Measurements from ENCODE around the gene DHCR24.

DHCR24 gene

GRCh38 chr1:54906586-54906985, 19.6 kb upstream of the DHCR24 start:
- Mint-ChIP-seq H3K9me3 (no peaks in the 10 kb centered on the region), H3K4me1 (ENCODE audit: low read depth) (no peaks in the 10 kb centered on the region)

GRCh38 chr1:54904476-54905048, 17.6 kb upstream of the DHCR24 start:
- H3K27me3 Mint-ChIP-seq (ENCODE audit: low read depth) = peaks cover 10% of the 10 kb centered on the region
- no peak overlapping the region for H3K4me3 Mint-ChIP-seq
- no peaks in the 10 kb centered on the region for H3K9me3 Mint-ChIP-seq
- H3K4me1 Mint-ChIP-seq (ENCODE audit: low read depth) = no peaks in the 10 kb centered on the region
- H3K27ac Mint-ChIP-seq = no peak overlapping the region
- no peaks in the 10 kb centered on the region for H3K36me3 Mint-ChIP-seq (ENCODE audit: low read depth)
- no peak for DNase-seq (ENCODE audit: low spot score)

More at GRCh38 chr1:54906586-54906985, 19.6 kb upstream of the DHCR24 start:
- Mint-ChIP-seq H3K36me3 (ENCODE audit: low read depth) (no peaks in the 10 kb centered on the region), H3K4me3 (no peak overlapping the region), H3K27ac (no peak overlapping the region), H3K27me3 (ENCODE audit: low read depth) (peaks cover 7% of the 10 kb centered on the region)
- DNase-seq (ENCODE audit: low spot score) = no peak

GRCh38 chr1:54894271-54894670, 7.3 kb upstream of the DHCR24 start:
- no peak for DNase-seq (ENCODE audit: low spot score)
- Mint-ChIP-seq H3K9me3 (no peaks in the 10 kb centered on the region), H3K27ac (no peak overlapping the region)

GRCh38 chr1:54892586-54892985, 5.6 kb upstream of the DHCR24 start:
- H3K27me3 Mint-ChIP-seq (ENCODE audit: low read depth) = peaks cover 13% of the 10 kb centered on the region
- peaks cover 5% of the 10 kb centered on the region for H3K4me1 Mint-ChIP-seq (ENCODE audit: low read depth)
- no peaks in the 10 kb centered on the region for H3K36me3 Mint-ChIP-seq (ENCODE audit: low read depth)
- H3K9me3 Mint-ChIP-seq = no peaks in the 10 kb centered on the region
- no peak for DNase-seq (ENCODE audit: low spot score)
- no peak overlapping the region for H3K27ac Mint-ChIP-seq
- H3K4me3 Mint-ChIP-seq = no peak overlapping the region

More at GRCh38 chr1:54894271-54894670, 7.3 kb upstream of the DHCR24 start:
- no peaks in the 10 kb centered on the region for H3K36me3 Mint-ChIP-seq (ENCODE audit: low read depth)
- H3K4me3 Mint-ChIP-seq = no peak overlapping the region
- H3K4me1 Mint-ChIP-seq (ENCODE audit: low read depth) = no peaks in the 10 kb centered on the region
- H3K27me3 Mint-ChIP-seq (ENCODE audit: low read depth) = peaks cover 13% of the 10 kb centered on the region

- DNase-seq (ENCODE audit: low spot score) = no peak
- Mint-ChIP-seq H3K4me1 (ENCODE audit: low read depth) (peaks cover 26% of the 10 kb centered on the region), H3K4me3 (no peak overlapping the region), H3K36me3 (ENCODE audit: low read depth) (peaks cover 8% of the 10 kb centered on the region), H3K27ac (no peak overlapping the region), H3K27me3 (ENCODE audit: low read depth) (peaks cover 13% of the 10 kb centered on the region), H3K9me3 (no peaks in the 10 kb centered on the region)
These were observed 2.2 kb upstream of the DHCR24 start for GRCh38 chr1:54889132-54889725.

- peaks cover 16% of the 10 kb centered on the region for H3K36me3 Mint-ChIP-seq (ENCODE audit: low read depth)
- no peaks in the 10 kb centered on the region for H3K9me3 Mint-ChIP-seq
- peak overlapping the region; percentile 32 for H3K27ac Mint-ChIP-seq
- peak overlapping the region; percentile 97 for H3K4me3 Mint-ChIP-seq
- no peak for DNase-seq (ENCODE audit: low spot score)
- H3K4me1 Mint-ChIP-seq (ENCODE audit: low read depth) = peaks cover 36% of the 10 kb centered on the region
- H3K27me3 Mint-ChIP-seq (ENCODE audit: low read depth) = peaks cover 13% of the 10 kb centered on the region
These were observed 1.2 kb upstream of the DHCR24 start for GRCh38 chr1:54888080-54888733.

DNA sequence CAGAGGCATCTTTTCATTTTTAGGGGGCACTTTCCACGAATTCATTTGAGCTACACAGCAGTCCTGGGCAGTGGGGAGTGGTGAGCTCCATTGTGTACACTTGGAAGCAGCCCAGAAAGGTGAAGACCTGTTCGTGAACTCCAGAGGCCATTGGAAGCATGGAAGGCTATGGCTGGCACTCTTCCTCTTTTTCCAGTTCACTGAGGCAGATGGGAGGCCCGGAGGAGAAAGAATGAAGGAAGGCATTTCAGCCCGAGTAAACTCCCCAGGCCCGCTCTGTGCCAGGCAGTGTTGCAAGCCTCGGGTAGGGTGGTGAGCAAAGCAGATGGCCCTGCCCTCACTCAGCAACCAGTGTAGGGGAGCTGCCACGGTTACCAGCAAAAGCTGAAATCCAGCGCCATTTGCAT, 673 bp upstream of the DHCR24 start:
- Mint-ChIP-seq H3K9me3 (no peaks in the 10 kb centered on the region), H3K36me3 (ENCODE audit: low read depth) (peaks cover 20% of the 10 kb centered on the region), H3K27me3 (ENCODE audit: low read depth) (peaks cover 13% of the 10 kb centered on the region), H3K4me1 (ENCODE audit: low read depth) (peaks cover 37% of the 10 kb centered on the region), H3K27ac (peak overlapping the region; percentile 23), H3K4me3 (peak overlapping the region; percentile 97)
- DNase-seq (ENCODE audit: low spot score) = no peak

- H3K36me3 Mint-ChIP-seq (ENCODE audit: low read depth) = peaks cover 36% of the 10 kb centered on the region
- H3K9me3 Mint-ChIP-seq = no peaks in the 10 kb centered on the region
- H3K4me1 Mint-ChIP-seq (ENCODE audit: low read depth) = peaks cover 49% of the 10 kb centered on the region
- DNase-seq (ENCODE audit: low spot score) = no peak
- H3K27me3 Mint-ChIP-seq (ENCODE audit: low read depth) = peaks cover 7% of the 10 kb centered on the region
- peak overlapping the region; percentile 97 for H3K4me3 Mint-ChIP-seq
- H3K27ac Mint-ChIP-seq = peak overlapping the region; percentile 87
These were observed 930 bp downstream of the DHCR24 start for GRCh38 chr1:54885807-54886723.

DNA sequence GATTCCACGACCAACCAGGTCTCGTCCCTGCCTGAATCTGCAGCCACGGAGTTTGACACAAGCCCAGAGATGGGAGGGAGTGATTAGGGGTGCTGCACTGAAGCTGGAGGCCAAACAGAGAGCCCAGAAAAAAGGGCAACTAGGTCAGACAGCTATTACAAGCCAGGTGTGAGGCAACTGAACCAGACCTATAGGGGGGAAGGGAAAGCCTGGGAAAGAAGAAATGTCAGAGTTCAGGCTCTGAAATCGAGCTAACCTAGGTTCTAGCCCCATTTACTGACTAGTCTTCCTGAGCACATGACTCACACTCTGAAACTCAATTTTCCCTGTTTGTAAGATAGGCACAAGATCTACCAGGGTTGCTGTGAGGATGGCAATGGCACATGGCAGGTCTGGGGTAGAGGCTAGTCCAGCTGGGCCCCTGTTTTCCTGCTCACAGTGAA, 1.7 kb downstream of the DHCR24 start:
- peak overlapping the region; percentile 72 for H3K27ac Mint-ChIP-seq
- H3K27me3 Mint-ChIP-seq (ENCODE audit: low read depth) = peaks cover 7% of the 10 kb centered on the region
- H3K9me3 Mint-ChIP-seq = no peaks in the 10 kb centered on the region
- no peak for DNase-seq (ENCODE audit: low spot score)
- H3K4me1 Mint-ChIP-seq (ENCODE audit: low read depth) = peaks cover 49% of the 10 kb centered on the region
- peaks cover 41% of the 10 kb centered on the region for H3K36me3 Mint-ChIP-seq (ENCODE audit: low read depth)
- peak overlapping the region; percentile 97 for H3K4me3 Mint-ChIP-seq

DNA sequence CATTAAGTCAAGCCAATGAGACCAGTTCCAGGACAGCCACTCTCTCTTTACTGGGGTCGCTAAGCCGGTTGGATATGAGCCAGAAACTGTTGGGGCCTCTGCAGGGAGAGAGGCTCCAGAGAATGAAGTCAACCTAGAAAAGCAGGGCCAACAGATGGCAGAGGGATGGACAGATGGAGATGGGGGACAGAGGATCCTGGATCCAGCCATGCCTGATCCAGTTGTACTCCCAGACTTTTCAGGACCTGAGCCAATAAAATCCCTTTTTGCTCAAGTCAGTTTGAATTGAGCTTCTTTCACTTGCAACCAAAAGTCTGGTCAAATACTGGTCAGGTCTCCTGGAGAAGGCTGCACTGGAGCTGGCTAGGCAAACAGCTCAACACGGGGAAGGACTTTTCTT, 2.2 kb downstream of the DHCR24 start:
- no peak overlapping the region for H3K27ac Mint-ChIP-seq
- DNase-seq (ENCODE audit: low spot score) = no peak

DNA sequence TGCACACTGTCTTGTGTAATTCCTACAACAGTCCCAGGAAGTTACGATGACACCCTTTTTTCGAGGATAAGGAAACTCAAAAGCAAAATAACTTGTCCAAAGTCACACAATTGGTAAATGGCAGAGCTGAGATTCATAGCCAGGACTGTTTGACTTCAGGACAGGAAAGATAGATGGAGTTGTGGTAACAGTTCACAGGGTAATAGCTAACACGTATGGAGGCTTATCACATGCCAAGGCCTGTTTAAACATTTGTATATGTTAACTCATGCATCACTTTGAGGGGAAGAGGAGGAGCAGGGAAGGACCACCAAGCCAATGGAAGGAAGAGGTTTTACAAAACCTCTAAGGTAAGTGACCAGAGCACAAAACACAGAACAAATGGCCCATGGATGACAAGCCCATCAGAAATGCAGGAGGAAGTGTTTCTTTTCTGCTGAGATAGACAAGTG, 2.8 kb downstream of the DHCR24 start:
- Mint-ChIP-seq H3K4me1 (ENCODE audit: low read depth) (peaks cover 56% of the 10 kb centered on the region), H3K36me3 (ENCODE audit: low read depth) (peaks cover 52% of the 10 kb centered on the region), H3K4me3 (peak overlapping the region; percentile 97), H3K27me3 (ENCODE audit: low read depth) (no peaks in the 10 kb centered on the region), H3K9me3 (no peaks in the 10 kb centered on the region), H3K27ac (no peak overlapping the region)
- DNase-seq (ENCODE audit: low spot score) = no peak

More for the DNA sequence above, 2.2 kb downstream of the DHCR24 start:
- Mint-ChIP-seq H3K36me3 (ENCODE audit: low read depth) (peaks cover 46% of the 10 kb centered on the region), H3K9me3 (no peaks in the 10 kb centered on the region), H3K27me3 (ENCODE audit: low read depth) (peaks cover 5% of the 10 kb centered on the region), H3K4me3 (peak overlapping the region; percentile 97), H3K4me1 (ENCODE audit: low read depth) (peaks cover 53% of the 10 kb centered on the region)

GRCh38 chr1:54883349-54884102, 3.5 kb downstream of the DHCR24 start:
- H3K36me3 Mint-ChIP-seq (ENCODE audit: low read depth) = peaks cover 54% of the 10 kb centered on the region
- no peak overlapping the region for H3K27ac Mint-ChIP-seq
- DNase-seq (ENCODE audit: low spot score) = no peak
- H3K27me3 Mint-ChIP-seq (ENCODE audit: low read depth) = no peaks in the 10 kb centered on the region
- H3K4me3 Mint-ChIP-seq = peak overlapping the region; percentile 97
- no peaks in the 10 kb centered on the region for H3K9me3 Mint-ChIP-seq
- peaks cover 58% of the 10 kb centered on the region for H3K4me1 Mint-ChIP-seq (ENCODE audit: low read depth)

DNA sequence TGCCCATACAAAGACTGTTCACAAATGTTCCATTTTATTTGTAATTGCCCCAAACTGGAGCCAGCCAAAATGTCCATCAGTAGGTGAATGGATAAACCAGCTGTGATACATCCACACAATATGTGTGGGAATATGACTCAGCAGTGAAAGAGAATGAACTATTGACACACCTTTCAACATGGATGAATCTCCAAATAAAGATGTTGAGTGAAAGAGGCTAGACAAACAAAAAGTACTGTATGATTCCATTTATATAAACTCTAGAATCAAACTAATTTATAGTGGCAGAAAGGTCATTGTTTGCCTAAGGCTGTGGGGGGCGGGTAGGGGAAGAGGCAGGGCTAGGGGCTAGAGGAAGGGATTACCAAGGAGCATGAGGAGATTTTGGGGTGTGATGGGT, 4.5 kb downstream of the DHCR24 start:
- no peak overlapping the region for H3K4me3 Mint-ChIP-seq
- H3K27me3 Mint-ChIP-seq (ENCODE audit: low read depth) = no peaks in the 10 kb centered on the region
- H3K27ac Mint-ChIP-seq = peak overlapping the region; percentile 27
- peaks cover 56% of the 10 kb centered on the region for H3K4me1 Mint-ChIP-seq (ENCODE audit: low read depth)
- no peaks in the 10 kb centered on the region for H3K9me3 Mint-ChIP-seq
- H3K36me3 Mint-ChIP-seq (ENCODE audit: low read depth) = peaks cover 59% of the 10 kb centered on the region
- no peak for DNase-seq (ENCODE audit: low spot score)
